K562 (cell line): Measurements from ENCODE around the gene CNOT4. TPM values are rescaled to one million over a fixed set of nuclear protein-coding genes. Genes with fewer than 3 reads are reported as not detected.

ENCODE experiments used
- ARID2 ChIP-seq: fragments of 450-650 bp; IDR thresholded peaks from 2 replicates; pipeline ENCODE4 v1.6.1; 2017; ENCODE audit warnings: antibody characterized with exemption, mild to moderate bottlenecking
- CEBPG ChIP-seq, 3 experiments: fragments of 200-800 bp in 1 of 3; sonication (Bioruptor generic) in 1 of 3; sonication (generic) in 1 of 3; formaldehyde crosslinking in 1 of 3; IDR thresholded peaks in 2 of 3; conservative IDR thresholded peaks in 1 of 3; 2 replicates each; pipeline versions ENCODE4 v1.6.1 to v1.8.0; 2016 to 2022; ENCODE audit warnings: missing compliant biosample characterization in 2 of 3, missing genetic modification characterization in 2 of 3, mild to moderate bottlenecking in 1 of 3, missing genetic modification reagents in 1 of 3
- JUNB ChIP-seq: fragments of 450-650 bp; formaldehyde crosslinking; conservative IDR thresholded peaks from 2 replicates; pipeline ENCODE4 v1.4.0; 2020; ENCODE audit warnings: mild to moderate bottlenecking
- NCOR1 ChIP-seq: fragments of 450-650 bp; IDR thresholded peaks from 2 replicates; pipeline ENCODE4 v1.6.1; 2016; ENCODE audit warnings: mild to moderate bottlenecking, moderate library complexity
- POLR3G ChIP-seq: IDR thresholded peaks from 2 replicates; pipeline ENCODE4 v1.6.1; 2011; ENCODE audit not compliant: insufficient read length, insufficient replicate concordance; ENCODE audit errors: extremely low read depth
- ZNF175 ChIP-seq: fragments of 200-800 bp; sonication (Bioruptor generic); IDR thresholded peaks from 2 replicates; pipeline ENCODE4 v1.6.1; 2016; ENCODE audit warnings: low read depth, mild to moderate bottlenecking, missing genetic modification characterization, missing compliant biosample characterization
- ZNF444 ChIP-seq: fragments of 250-450 bp; sonication (Bioruptor Pico); IDR thresholded peaks from 2 replicates; pipeline ENCODE4 v1.4.0; 2020; ENCODE audit warnings: mild to moderate bottlenecking, moderate library complexity
- ZNF668 ChIP-seq: fragments of 250-450 bp; sonication (Bioruptor Pico); IDR thresholded peaks from 2 replicates; pipeline ENCODE4 v1.8.0; 2022; ENCODE audit warnings: mild to moderate bottlenecking, inconsistent platforms
- polyA plus RNA-seq, 8 experiments: library from polyadenylated mRNA; depleted of rRNA in 4 of 8; stranded (reverse) in 5 of 8; unstranded in 3 of 8; fragments of >200 nt; fragmentation: Nextera tagmentation in 2 of 8; fragmentation: Illumina TruSeq in 1 of 8; extraction: Ambion mirVana in 2 of 8; extraction: Trizol in 1 of 8; gene quantifications; 2 replicates each; pipeline versions ENCODE4 v1.2.1 to v1.2.3, GENCODE V29; 2011 to 2014; ENCODE audit warnings: inconsistent platforms in 1 of 8, missing spikeins in 1 of 8
- total RNA-seq, 7 experiments: library from RNA; depleted of rRNA in 6 of 7; stranded (reverse); fragments of >200 nt in 6 of 7; fragmentation: Illumina TruSeq in 2 of 7; extraction: Trizol in 2 of 7; gene quantifications; 2 replicates each; pipeline versions ENCODE4 v1.2.1 to v1.2.3, GENCODE V29; 2011 to 2021; ENCODE audit warnings: low replicate concordance in 1 of 7
- TF ChIP-seq, protein P1 (sequence below), 2 experiments: fragments of 450-650 bp in 1 of 2; sonication (generic) in 1 of 2; formaldehyde crosslinking in 1 of 2; IDR thresholded peaks; 2 replicates each; pipeline versions ENCODE4 v1.7.1 to v1.9.0; 2016 to 2022; ENCODE audit warnings: inconsistent platforms in 1 of 2, mild to moderate bottlenecking in 1 of 2, missing genetic modification reagents in 1 of 2
- TF ChIP-seq, protein P2 (sequence below), 2 experiments: IDR thresholded peaks in 1 of 2; conservative IDR thresholded peaks in 1 of 2; 2 replicates each; pipeline ENCODE4 v1.6.1; 2016; ENCODE audit warnings: low read depth in 2 of 2, mild to moderate bottlenecking in 1 of 2, missing compliant biosample characterization in 1 of 2, missing genetic modification characterization in 1 of 2, moderate library complexity in 1 of 2

The CNOT4 gene
- total and polyA plus RNA-seq, 9 of the 15 experiments (the other 6 are each of a cell fraction or from before 2014, with no cell fraction given), result 8.6 to 24.1 (median 15.4) TPM

DNA sequence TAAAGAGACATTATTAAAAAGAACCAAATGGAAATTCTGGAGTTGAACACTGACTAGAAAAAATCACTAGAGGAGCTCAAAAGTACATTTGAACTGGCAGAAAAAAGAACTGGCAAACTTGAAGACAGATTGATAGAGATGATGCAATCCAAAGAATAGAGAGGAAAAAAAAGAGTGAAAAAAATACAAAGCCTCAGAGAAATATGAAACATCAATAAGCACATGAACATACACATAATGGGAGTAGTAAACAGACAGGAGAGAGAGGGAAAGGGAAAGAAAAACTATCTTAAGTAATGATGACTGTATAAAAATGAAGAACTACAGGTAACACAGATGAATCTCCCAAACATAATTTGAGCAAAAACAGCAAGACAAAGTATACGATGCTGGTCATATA is 61.1 kb downstream of the CNOT4 start (continued):
- TF ChIP-seq JUNB (CRISPR knock-in tag) (no peak), ARID2 (no peak), NCOR1 (no peak), CEBPG (CRISPR knock-in tag; IDR thresholded peaks at IDR 0.05) (peak; percentile 68), CEBPG (tag; conservative IDR thresholded peaks at IDR 0.05 in 1 of 2, IDR thresholded peaks at IDR 0.05 in 1 of 2) (peak; percentile 95 to 97), ZNF668 (CRISPR knock-in tag) (no peak), ZNF444 (no peak), POLR3G (no peak), ZNF175 (CRISPR knock-in tag) (no peak)
- TF ChIP-seq, protein P1, sequence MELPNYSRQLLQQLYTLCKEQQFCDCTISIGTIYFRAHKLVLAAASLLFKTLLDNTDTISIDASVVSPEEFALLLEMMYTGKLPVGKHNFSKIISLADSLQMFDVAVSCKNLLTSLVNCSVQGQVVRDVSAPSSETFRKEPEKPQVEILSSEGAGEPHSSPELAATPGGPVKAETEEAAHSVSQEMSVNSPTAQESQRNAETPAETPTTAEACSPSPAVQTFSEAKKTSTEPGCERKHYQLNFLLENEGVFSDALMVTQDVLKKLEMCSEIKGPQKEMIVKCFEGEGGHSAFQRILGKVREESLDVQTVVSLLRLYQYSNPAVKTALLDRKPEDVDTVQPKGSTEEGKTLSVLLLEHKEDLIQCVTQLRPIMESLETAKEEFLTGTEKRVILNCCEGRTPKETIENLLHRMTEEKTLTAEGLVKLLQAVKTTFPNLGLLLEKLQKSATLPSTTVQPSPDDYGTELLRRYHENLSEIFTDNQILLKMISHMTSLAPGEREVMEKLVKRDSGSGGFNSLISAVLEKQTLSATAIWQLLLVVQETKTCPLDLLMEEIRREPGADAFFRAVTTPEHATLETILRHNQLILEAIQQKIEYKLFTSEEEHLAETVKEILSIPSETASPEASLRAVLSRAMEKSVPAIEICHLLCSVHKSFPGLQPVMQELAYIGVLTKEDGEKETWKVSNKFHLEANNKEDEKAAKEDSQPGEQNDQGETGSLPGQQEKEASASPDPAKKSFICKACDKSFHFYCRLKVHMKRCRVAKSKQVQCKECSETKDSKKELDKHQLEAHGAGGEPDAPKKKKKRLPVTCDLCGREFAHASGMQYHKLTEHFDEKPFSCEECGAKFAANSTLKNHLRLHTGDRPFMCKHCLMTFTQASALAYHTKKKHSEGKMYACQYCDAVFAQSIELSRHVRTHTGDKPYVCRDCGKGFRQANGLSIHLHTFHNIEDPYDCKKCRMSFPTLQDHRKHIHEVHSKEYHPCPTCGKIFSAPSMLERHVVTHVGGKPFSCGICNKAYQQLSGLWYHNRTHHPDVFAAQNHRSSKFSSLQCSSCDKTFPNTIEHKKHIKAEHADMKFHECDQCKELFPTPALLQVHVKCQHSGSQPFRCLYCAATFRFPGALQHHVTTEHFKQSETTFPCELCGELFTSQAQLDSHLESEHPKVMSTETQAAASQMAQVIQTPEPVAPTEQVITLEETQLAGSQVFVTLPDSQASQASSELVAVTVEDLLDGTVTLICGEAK (IDR thresholded peaks at IDR 0.05), result no peak
- TF ChIP-seq, protein P1 (CRISPR knock-in tag; IDR thresholded peaks at IDR 0.05), result no peak
- TF ChIP-seq, protein P2, sequence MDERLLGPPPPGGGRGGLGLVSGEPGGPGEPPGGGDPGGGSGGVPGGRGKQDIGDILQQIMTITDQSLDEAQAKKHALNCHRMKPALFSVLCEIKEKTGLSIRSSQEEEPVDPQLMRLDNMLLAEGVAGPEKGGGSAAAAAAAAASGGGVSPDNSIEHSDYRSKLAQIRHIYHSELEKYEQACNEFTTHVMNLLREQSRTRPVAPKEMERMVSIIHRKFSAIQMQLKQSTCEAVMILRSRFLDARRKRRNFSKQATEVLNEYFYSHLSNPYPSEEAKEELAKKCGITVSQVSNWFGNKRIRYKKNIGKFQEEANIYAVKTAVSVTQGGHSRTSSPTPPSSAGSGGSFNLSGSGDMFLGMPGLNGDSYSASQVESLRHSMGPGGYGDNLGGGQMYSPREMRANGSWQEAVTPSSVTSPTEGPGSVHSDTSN (CRISPR knock-in tag; IDR thresholded peaks at IDR 0.05; ENCODE audit: low read depth), result no peak
- TF ChIP-seq, protein P2 (tag; conservative IDR thresholded peaks at IDR 0.05; ENCODE audit: low read depth), result peak; percentile 78
